ENCODE measurements around the gene STAM. TPM values are rescaled to one million over a fixed set of nuclear protein-coding genes. Genes with fewer than 3 reads are reported as not detected.

Gene STAM
- total RNA-seq, 1 donor from 2014 or later = 29.0 TPM

DNA sequence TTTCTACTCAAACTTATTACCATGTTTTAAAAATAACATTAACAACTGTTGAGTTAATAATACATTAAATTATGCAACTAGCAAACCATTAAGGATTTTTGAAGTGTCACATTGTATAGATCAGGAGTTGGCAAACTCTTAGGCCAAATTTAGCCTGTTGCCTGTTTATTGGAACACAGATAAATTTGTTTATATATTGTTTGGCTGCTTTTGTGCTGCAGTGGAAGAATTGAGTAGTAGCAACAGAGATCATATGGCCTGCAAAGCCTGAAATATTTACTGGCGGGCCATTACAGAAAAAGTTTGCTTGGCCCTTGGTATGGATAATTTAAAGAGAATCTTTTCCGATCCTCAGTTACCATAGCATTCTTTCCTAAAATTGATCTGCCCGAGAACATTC lies 57.4 kb downstream of the STAM start:
- Mint-ChIP-seq H3K4me1 (no peaks in the 10 kb centered on the region), H3K27me3 (ENCODE audit: low read depth) (no peaks in the 10 kb centered on the region), H3K27ac (ENCODE audit: unreplicated experiment) (no peak overlapping the region), H3K4me3 (no peak overlapping the region), H3K36me3 (ENCODE audit: low read depth) (peaks cover 18% of the 10 kb centered on the region), H3K9me3 (no peaks in the 10 kb centered on the region)
- TF ChIP-seq, protein P1, sequence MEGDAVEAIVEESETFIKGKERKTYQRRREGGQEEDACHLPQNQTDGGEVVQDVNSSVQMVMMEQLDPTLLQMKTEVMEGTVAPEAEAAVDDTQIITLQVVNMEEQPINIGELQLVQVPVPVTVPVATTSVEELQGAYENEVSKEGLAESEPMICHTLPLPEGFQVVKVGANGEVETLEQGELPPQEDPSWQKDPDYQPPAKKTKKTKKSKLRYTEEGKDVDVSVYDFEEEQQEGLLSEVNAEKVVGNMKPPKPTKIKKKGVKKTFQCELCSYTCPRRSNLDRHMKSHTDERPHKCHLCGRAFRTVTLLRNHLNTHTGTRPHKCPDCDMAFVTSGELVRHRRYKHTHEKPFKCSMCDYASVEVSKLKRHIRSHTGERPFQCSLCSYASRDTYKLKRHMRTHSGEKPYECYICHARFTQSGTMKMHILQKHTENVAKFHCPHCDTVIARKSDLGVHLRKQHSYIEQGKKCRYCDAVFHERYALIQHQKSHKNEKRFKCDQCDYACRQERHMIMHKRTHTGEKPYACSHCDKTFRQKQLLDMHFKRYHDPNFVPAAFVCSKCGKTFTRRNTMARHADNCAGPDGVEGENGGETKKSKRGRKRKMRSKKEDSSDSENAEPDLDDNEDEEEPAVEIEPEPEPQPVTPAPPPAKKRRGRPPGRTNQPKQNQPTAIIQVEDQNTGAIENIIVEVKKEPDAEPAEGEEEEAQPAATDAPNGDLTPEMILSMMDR (conservative IDR thresholded peaks at IDR 0.05) = no peak
- DNase-seq (ENCODE audit: low read depth, low spot score) = no peak

DNA sequence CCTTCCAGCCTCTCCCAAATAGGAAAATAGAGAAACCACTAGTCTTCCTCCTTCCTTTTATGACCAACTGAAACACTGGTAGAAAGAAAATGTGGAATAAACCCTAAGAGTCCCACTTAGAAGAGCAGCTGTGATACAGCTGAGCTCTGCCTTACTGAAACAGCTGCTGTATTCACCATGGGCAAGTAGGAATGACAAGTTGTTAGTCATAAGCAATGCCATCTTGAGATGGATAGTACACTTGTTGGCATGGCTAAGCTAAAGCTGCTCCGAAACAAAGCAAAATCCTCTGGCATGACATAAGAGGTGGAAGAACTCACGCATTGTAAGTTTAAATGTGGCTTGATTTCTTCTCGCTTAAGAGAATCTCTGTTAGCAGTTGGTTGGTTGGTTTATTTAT lies 59.8 kb downstream of the STAM start:
- no peak overlapping the region for H3K4me3 Mint-ChIP-seq
- H3K27me3 Mint-ChIP-seq (ENCODE audit: low read depth) = no peaks in the 10 kb centered on the region
- H3K9me3 Mint-ChIP-seq = no peaks in the 10 kb centered on the region
- H3K36me3 Mint-ChIP-seq (ENCODE audit: low read depth) = peaks cover 14% of the 10 kb centered on the region
- no peak overlapping the region for H3K27ac Mint-ChIP-seq (ENCODE audit: unreplicated experiment)
- H3K4me1 Mint-ChIP-seq = no peaks in the 10 kb centered on the region
- TF ChIP-seq, protein P1 (conservative IDR thresholded peaks at IDR 0.05) = no peak
- no peak for DNase-seq (ENCODE audit: low read depth, low spot score)

DNA sequence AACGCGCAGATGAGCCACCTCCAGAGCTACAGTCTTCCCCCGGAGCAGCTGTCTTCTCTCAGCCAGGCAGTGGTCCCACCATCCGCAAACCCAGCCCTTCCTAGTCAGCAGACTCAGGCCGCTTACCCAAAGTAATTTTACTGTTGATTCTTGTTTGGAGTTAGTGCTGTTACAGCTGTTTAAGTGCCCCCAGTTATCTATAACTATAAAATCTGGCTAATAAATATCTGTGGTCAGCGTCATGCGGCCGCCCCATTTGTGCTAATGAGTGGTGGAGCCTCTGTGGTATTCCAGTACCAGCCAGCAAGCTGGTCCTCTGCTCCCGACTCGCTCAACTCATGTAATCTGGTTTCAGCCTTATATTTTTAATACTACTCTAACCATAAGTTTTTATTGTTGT lies 64.9 kb downstream of the STAM start:
- no peak overlapping the region for H3K27ac Mint-ChIP-seq (ENCODE audit: unreplicated experiment)
- no peak overlapping the region for H3K4me3 Mint-ChIP-seq
- TF ChIP-seq, protein P1 (conservative IDR thresholded peaks at IDR 0.05) = no peak
- H3K9me3 Mint-ChIP-seq = no peaks in the 10 kb centered on the region
- peaks cover 9% of the 10 kb centered on the region for H3K36me3 Mint-ChIP-seq (ENCODE audit: low read depth)
- peaks cover 23% of the 10 kb centered on the region for H3K4me1 Mint-ChIP-seq
- no peaks in the 10 kb centered on the region for H3K27me3 Mint-ChIP-seq (ENCODE audit: low read depth)
- no peak for DNase-seq (ENCODE audit: low read depth, low spot score)

DNA sequence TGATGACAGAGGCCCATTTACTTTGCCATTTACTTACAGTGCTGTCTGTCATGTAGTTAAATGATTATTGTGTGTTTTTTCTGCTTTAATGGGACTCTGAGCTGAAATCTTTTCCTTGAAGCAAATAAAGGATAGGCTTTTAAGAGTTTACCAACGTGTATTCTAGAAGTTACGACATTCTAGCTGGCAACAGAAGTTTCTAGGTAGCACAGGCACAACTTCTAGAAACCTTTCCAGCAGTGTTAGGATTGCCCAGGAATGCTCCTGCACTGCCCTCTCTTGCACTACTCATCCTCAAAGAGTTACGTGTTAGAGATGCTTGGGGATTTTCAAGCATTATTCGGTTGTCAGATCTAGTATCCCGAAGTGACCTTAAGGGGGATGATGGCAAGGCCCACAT lies 65.5 kb downstream of the STAM start:
- DNase-seq (ENCODE audit: low read depth, low spot score) = no peak
- Mint-ChIP-seq H3K4me1 (peaks cover 27% of the 10 kb centered on the region), H3K36me3 (ENCODE audit: low read depth) (peaks cover 16% of the 10 kb centered on the region), H3K4me3 (no peak overlapping the region), H3K27ac (ENCODE audit: unreplicated experiment) (no peak overlapping the region), H3K27me3 (ENCODE audit: low read depth) (no peaks in the 10 kb centered on the region), H3K9me3 (no peaks in the 10 kb centered on the region)
- TF ChIP-seq, protein P1 (conservative IDR thresholded peaks at IDR 0.05) = no peak

DNA sequence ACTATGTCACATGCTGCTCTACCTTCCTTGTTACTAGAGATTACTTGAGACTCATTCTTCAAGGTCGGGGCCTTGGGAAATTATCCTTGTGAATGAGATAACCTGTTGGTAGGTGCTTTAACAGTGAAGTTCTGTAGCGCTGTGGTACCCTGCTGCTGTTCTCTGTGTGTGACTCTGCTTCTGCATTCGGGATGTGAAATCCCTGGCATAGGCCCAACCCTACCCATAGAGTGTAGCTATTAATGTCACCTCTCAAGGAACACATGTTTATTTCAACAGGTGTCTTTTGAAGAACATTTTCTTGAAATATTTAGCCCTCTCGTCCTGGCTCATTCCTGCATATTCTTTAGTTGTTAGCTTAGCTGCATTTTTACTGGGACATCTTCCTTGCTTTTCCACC lies 66.2 kb downstream of the STAM start:
- TF ChIP-seq, protein P1 (conservative IDR thresholded peaks at IDR 0.05) = no peak
- Mint-ChIP-seq H3K4me3 (no peak overlapping the region), H3K27me3 (ENCODE audit: low read depth) (no peaks in the 10 kb centered on the region), H3K36me3 (ENCODE audit: low read depth) (peaks cover 18% of the 10 kb centered on the region), H3K27ac (ENCODE audit: unreplicated experiment) (no peak overlapping the region), H3K9me3 (no peaks in the 10 kb centered on the region), H3K4me1 (peaks cover 27% of the 10 kb centered on the region)
- no peak for DNase-seq (ENCODE audit: low read depth, low spot score)

DNA sequence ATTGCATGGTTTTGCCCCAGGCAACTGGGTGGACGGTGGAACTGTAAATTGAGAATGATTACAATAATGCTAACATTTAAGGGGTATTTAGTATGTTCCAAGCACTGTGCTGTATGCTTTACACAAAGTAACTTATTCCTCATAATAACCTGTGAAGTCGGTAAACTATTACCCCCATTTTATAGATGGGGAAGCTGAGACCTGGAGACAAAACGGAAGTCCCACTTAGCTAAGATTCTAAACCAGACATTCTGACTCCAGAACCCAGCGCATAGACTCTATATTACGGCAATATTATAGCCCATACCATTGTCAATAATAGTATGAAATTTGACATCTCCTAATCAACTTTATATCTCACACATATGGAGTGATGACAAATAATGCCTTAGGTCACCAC lies 68.1 kb downstream of the STAM start:
- Mint-ChIP-seq H3K4me3 (no peak overlapping the region), H3K9me3 (no peaks in the 10 kb centered on the region)

More for the DNA sequence above, 68.1 kb downstream of the STAM start:
- DNase-seq (ENCODE audit: low read depth, low spot score) = no peak
- TF ChIP-seq, protein P1 (conservative IDR thresholded peaks at IDR 0.05) = no peak
- H3K36me3 Mint-ChIP-seq (ENCODE audit: low read depth) = peaks cover 22% of the 10 kb centered on the region
- peaks cover 27% of the 10 kb centered on the region for H3K4me1 Mint-ChIP-seq
- H3K27ac Mint-ChIP-seq (ENCODE audit: unreplicated experiment) = no peak overlapping the region
- no peaks in the 10 kb centered on the region for H3K27me3 Mint-ChIP-seq (ENCODE audit: low read depth)
